GM19468 (cell line): ENCODE measurements around the gene TNIP3.

ENCODE experiments used
- ATAC-seq: cut with Tn5 transposase; IDR thresholded peaks from one replicate; pipeline ENCODE4 v1.9.1; 2021; ENCODE audit warnings: mild to moderate bottlenecking, moderate library complexity, moderate number of reproducible peaks; ENCODE audit not compliant: unreplicated experiment; ENCODE audit errors: extremely low read depth

TNIP3 gene

DNA sequence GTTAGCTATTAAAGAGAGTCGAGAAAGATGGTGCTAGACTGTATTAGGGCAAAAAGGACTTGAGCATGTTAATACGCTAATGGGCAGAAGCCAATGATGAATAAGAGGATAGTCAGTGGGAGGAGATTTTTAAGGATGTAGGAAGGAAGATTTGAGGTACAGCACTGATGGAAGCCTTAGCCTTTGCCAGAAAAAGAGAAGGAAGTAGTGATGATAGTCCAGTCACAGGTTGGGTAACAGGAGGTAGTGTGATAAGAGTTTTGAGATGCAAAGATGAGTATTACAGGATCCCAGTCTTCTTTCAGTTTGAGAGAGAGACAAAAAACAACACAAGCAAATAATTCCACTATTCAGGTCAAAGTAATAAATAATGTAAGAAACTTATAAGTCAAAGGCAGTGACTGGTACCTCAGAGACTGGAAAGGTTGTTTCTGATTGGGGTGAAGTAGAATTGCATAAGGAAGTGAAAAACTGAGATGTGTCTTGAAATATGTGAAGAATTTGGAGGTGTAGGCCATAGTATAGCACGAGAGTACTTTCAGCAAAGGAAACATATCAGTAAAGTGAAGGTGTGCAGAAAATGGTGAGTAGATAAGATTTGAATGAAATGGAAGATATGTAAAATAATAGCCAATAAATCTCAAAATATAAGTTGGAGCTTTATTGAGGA lies 69.7 kb downstream of the TNIP3 start:
- no peak for ATAC-seq

DNA sequence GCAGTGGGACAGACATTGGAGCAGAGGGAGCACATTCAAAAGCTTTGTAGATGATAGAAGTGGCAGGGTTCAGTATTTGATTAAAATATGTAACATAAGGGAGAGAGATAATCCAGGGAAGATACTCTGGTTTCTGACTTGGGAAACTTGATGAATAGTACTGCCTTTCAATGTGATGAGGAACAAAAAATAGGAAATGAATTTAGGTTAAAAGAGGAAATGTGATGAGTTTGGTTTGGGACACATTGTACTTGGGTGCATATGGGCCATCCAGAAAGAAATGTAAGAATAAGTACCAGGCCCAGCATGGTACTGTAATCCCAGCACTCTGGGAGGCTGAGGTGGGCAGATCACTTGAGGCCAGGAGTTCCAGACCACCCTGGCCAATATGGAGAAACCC lies 70.9 kb downstream of the TNIP3 start:
- no peak for ATAC-seq

DNA sequence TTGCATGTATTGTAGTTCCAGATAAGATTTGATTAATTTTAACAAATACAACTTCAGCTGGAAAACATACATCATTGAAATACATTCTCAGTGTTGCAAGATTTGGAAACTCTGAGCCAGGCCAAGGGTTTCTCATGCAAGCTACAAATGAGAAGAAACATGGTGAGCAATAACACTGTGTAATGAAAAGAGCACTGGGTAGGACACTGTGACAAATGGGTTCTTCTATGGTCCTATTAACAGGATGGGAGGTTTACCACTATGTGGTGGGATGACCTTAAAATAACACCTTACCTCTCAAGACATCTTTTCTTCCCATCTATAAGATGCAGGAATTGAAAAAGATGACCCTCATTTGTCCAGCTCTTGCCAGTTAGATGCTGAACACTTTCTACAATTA lies 72.2 kb downstream of the TNIP3 start:
- no peak for ATAC-seq

DNA sequence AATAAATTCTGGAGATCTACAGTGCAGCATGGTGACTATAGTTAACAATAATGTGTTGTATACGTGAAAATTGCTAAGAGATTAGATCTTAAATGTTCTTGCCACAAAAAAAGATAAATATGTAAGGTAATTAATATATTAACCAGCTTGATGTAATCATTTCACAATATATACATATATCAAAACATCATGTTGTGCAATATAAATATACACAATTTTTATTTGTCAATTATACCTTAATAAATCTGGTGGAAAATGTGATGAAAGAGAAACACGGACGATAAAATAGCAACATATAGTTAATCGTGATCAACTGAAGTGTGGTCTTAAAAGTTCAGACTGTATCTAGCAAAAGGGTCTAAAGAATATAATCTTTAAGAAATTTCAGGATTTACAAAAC lies 75.3 kb downstream of the TNIP3 start:
- no peak for ATAC-seq
